HL-60 (cell line): ENCODE data around the gene RIPOR2.
"Not testable (repeated sequence)": the region's sequence is repeated elsewhere in the genome, so short reads cannot be mapped to it uniquely, and the experiment has no call there.

Experiments
- CTCF ChIP-seq: IDR thresholded peaks from one replicate; pipeline ENCODE4 v1.5.1; 2011; ENCODE audit warnings: low read length, control low read depth, inconsistent platforms; ENCODE audit not compliant: insufficient read depth
- POLR2AphosphoS5 ChIP-seq: IDR thresholded peaks from 2 replicates; pipeline ENCODE4 v1.6.1; 2012; ENCODE audit warnings: low read depth

- TF ChIP-seq POLR2AphosphoS5, CTCF: not testable (repeated sequence)
These were observed 58.0 kb downstream of the RIPOR2 start for GRCh38 chr6:24877747-24878146.
